HepG2 (cell line): ENCODE results near the gene TOP2A. TPM values are rescaled to one million over a fixed set of nuclear protein-coding genes. Genes with fewer than 3 reads are reported as not detected.

Source experiments
- AKAP8 ChIP-seq: sonication (generic); formaldehyde crosslinking; IDR thresholded peaks from 2 replicates; pipeline ENCODE4 v1.5.1; 2020; ENCODE audit warnings: mild to moderate bottlenecking, missing genetic modification reagents
- HDAC1 ChIP-seq: sonication (generic); formaldehyde crosslinking; IDR thresholded peaks from 2 replicates; pipeline ENCODE4 v1.5.1; 2020; ENCODE audit warnings: mild to moderate bottlenecking, missing genetic modification reagents
- HMGA1 ChIP-seq: sonication (generic); formaldehyde crosslinking; conservative IDR thresholded peaks from 2 replicates; pipeline ENCODE4 v1.4.0; 2020; ENCODE audit warnings: missing genetic modification reagents
- HNRNPK ChIP-seq: fragments of 200-400 bp; formaldehyde crosslinking; IDR thresholded peaks from 2 replicates; pipeline ENCODE4 v1.6.1; 2018; ENCODE audit warnings: low read length, low read depth, moderate library complexity, mild to moderate bottlenecking; ENCODE audit not compliant: poor library complexity, severe bottlenecking
- KAT8 ChIP-seq: IDR thresholded peaks from 2 replicates; pipeline ENCODE4 v1.6.1; 2016; ENCODE audit warnings: missing genetic modification reagents, missing compliant biosample characterization
- KDM1A ChIP-seq: IDR thresholded peaks from 2 replicates; pipeline ENCODE4 v1.6.1; 2016; ENCODE audit warnings: missing compliant biosample characterization
- MYC ChIP-seq: sonication (generic); formaldehyde crosslinking; IDR thresholded peaks from 2 replicates; pipeline ENCODE4 v1.9.0; 2021; ENCODE audit warnings: missing genetic modification reagents, borderline replicate concordance
- NFE2L1 ChIP-seq: sonication (generic); formaldehyde crosslinking; IDR thresholded peaks from 2 replicates; pipeline ENCODE4 v1.4.0; 2020; ENCODE audit warnings: missing genetic modification reagents, mild to moderate bottlenecking, borderline replicate concordance
- NFIB ChIP-seq: sonication (generic); formaldehyde crosslinking; IDR thresholded peaks from 2 replicates; pipeline ENCODE4 v1.9.0; 2021; ENCODE audit warnings: missing genetic modification reagents, mild to moderate bottlenecking, borderline replicate concordance
- TCF7 ChIP-seq: sonication (generic); IDR thresholded peaks from 2 replicates; pipeline ENCODE4 v1.6.1; 2016; ENCODE audit warnings: antibody characterized with exemption, low read depth
- TOE1 ChIP-seq: sonication (generic); formaldehyde crosslinking; IDR thresholded peaks from 2 replicates; pipeline ENCODE4 v1.4.0; 2020; ENCODE audit warnings: mild to moderate bottlenecking, missing genetic modification reagents
- ZNF12 ChIP-seq: sonication (generic); formaldehyde crosslinking; IDR thresholded peaks from 2 replicates; pipeline ENCODE4 v1.5.0; 2020; ENCODE audit warnings: missing genetic modification reagents
- ZNF431 ChIP-seq: sonication (generic); formaldehyde crosslinking; IDR thresholded peaks from 2 replicates; pipeline ENCODE4 v1.9.0; 2022; ENCODE audit warnings: missing genetic modification reagents, low read depth, mild to moderate bottlenecking, borderline replicate concordance
- ZNF552 ChIP-seq: sonication (generic); formaldehyde crosslinking; IDR thresholded peaks from 2 replicates; pipeline ENCODE4 v1.9.0; 2022; ENCODE audit warnings: missing genetic modification reagents, mild to moderate bottlenecking, borderline replicate concordance
- ZNF569 ChIP-seq: sonication (generic); formaldehyde crosslinking; IDR thresholded peaks from 2 replicates; pipeline ENCODE4 v1.5.0; 2020; ENCODE audit warnings: mild to moderate bottlenecking, missing genetic modification reagents, moderate library complexity, borderline replicate concordance
- ZSCAN20 ChIP-seq: sonication (generic); formaldehyde crosslinking; IDR thresholded peaks from 2 replicates; pipeline ENCODE4 v1.4.0; 2020; ENCODE audit warnings: missing genetic modification reagents, mild to moderate bottlenecking, borderline replicate concordance
- ZSCAN30 ChIP-seq: sonication (generic); formaldehyde crosslinking; IDR thresholded peaks from 2 replicates; pipeline ENCODE4 v1.5.0; 2020; ENCODE audit warnings: mild to moderate bottlenecking, missing genetic modification reagents
- polyA plus RNA-seq, 8 experiments: library from polyadenylated mRNA; depleted of rRNA in 3 of 8; stranded (reverse) in 7 of 8; unstranded in 1 of 8; fragments of >200 nt; fragmentation: Illumina TruSeq in 4 of 8; extraction: Trizol in 4 of 8; gene quantifications; 2 replicates each; pipeline versions ENCODE4 v1.2.1 to v1.2.3, GENCODE V29; 2011 to 2016; ENCODE audit warnings: low read depth in 4 of 8, missing spikeins in 1 of 8, mixed read lengths in 1 of 8; ENCODE audit not compliant: insufficient read depth in 1 of 8
- total RNA-seq, 5 experiments: library from RNA; depleted of rRNA; stranded (reverse); fragments of >200 nt; fragmentation: Illumina TruSeq; extraction: Trizol; gene quantifications; 2 replicates each; pipeline ENCODE4 v1.2.3, GENCODE V29; 2016; ENCODE audit warnings: low read depth in 1 of 5
- TF ChIP-seq, protein P1 (sequence below): sonication (generic); formaldehyde crosslinking; IDR thresholded peaks from 2 replicates; pipeline ENCODE4 v1.5.1; 2020; ENCODE audit warnings: mild to moderate bottlenecking, missing genetic modification reagents
- TF ChIP-seq, protein P2 (sequence below): sonication (generic); formaldehyde crosslinking; IDR thresholded peaks from 2 replicates; pipeline ENCODE4 v1.4.0; 2020; ENCODE audit warnings: mild to moderate bottlenecking, missing genetic modification reagents
- TF ChIP-seq, protein P3 (sequence below): sonication (generic); formaldehyde crosslinking; IDR thresholded peaks from 2 replicates; pipeline ENCODE4 v1.4.0; 2020; ENCODE audit warnings: missing genetic modification reagents
- TF ChIP-seq, protein P4 (sequence below): sonication (generic); formaldehyde crosslinking; IDR thresholded peaks from 2 replicates; pipeline ENCODE4 v1.8.0; 2022; ENCODE audit warnings: missing genetic modification reagents, mild to moderate bottlenecking, inconsistent platforms, borderline replicate concordance

The TOP2A gene
- total and polyA plus RNA-seq, 2 of the 13 experiments (the other 11 are each of a cell fraction or from before 2014, with no cell fraction given): 108 to 327 TPM

DNA sequence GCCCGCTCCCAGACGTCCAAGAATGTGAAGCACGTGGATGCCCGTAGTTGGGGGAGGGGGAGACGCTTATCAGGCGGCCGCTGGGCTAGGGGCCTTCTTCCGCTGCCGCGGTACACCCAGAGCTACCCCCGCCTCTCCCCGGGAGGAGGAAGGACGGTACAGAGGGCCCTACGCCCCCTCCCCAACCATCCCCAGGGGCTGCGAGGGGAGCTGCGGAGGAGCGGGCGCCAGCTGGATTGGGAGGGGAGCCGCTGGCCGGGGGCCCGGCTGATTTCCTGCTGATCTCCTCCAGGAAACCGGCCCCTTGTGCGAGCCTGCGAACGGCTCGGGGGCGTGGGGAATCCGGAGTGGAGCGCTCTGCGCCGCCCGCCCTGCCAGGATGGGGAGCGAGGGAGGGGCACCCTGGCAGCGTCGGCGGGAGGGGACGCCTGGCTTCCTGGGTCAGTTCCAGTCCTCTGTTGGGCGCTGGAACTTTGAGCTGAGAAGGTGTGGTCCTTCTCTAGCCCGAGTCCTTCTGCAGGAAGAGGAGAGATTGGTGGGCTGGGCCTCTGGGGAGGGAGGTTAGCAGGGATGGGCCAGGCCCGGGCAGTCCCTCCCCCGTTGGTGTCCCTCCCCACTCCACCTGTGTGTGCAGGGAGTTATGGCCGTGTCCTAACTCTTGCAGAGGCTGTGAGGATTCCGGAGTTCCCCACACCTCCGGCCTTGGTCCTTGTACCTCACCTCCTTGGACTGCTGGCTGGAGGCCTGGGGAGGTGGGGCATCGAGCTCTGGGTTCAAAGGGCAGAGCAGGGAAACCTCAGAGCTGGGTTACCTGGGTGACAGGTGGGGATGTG lies 72.3 kb downstream of the TOP2A start (continued):
- TF ChIP-seq NFIB (CRISPR knock-in tag): no peak
- no peak for TF ChIP-seq ZNF552
- TF ChIP-seq HDAC1 (CRISPR knock-in tag): peak; percentile 78
- peak; percentile 46; the same call in 1 of the 2 replicates for TF ChIP-seq NFE2L1
- TF ChIP-seq HMGA1 (CRISPR knock-in tag): no peak
- TF ChIP-seq ZSCAN30 (CRISPR knock-in tag): no peak
- TF ChIP-seq, protein P1, sequence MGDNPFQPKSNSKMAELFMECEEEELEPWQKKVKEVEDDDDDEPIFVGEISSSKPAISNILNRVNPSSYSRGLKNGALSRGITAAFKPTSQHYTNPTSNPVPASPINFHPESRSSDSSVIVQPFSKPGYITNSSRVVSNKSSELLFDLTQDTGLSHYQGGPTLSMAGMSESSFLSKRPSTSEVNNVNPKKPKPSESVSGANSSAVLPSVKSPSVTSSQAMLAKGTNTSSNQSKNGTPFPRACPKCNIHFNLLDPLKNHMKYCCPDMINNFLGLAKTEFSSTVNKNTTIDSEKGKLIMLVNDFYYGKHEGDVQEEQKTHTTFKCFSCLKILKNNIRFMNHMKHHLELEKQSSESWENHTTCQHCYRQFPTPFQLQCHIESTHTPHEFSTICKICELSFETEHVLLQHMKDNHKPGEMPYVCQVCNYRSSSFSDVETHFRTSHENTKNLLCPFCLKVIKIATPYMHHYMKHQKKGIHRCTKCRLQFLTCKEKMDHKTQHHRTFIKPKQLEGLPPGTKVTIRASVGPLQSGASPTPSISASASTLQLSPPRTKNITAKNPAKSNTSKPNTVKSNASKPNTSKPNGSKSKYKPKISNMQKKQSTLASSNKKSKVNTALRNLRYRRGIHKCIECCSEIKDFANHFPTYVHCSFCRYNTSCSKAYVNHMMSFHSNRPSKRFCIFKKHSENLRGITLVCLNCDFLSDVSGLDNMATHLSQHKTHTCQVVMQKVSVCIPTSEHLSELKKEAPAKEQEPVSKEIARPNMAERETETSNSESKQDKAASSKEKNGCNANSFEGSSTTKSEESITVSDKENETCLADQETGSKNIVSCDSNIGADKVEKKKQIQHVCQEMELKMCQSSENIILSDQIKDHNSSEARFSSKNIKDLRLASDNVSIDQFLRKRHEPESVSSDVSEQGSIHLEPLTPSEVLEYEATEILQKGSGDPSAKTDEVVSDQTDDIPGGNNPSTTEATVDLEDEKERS (CRISPR knock-in tag): no peak
- TF ChIP-seq ZSCAN20 (CRISPR knock-in tag): no peak; the same call in 1 of the 2 replicates
- peak; percentile 52; the same call in 1 of the 2 replicates for TF ChIP-seq ZNF431 (CRISPR knock-in tag)
- 0 out of 2 replicates have a peak, but pooled peaks have one; percentile 19 for TF ChIP-seq ZNF12 (CRISPR knock-in tag)
- no peak for TF ChIP-seq TCF7
- no peak for TF ChIP-seq KDM1A
- TF ChIP-seq AKAP8 (CRISPR knock-in tag): no peak; the same call in none of the 2 replicates
- TF ChIP-seq HNRNPK: peak; percentile 40
- TF ChIP-seq ZNF569 (CRISPR knock-in tag): no peak
- TF ChIP-seq KAT8 (CRISPR knock-in tag): peak; percentile 62; the same call in 1 of the 2 replicates
- TF ChIP-seq, protein P2, sequence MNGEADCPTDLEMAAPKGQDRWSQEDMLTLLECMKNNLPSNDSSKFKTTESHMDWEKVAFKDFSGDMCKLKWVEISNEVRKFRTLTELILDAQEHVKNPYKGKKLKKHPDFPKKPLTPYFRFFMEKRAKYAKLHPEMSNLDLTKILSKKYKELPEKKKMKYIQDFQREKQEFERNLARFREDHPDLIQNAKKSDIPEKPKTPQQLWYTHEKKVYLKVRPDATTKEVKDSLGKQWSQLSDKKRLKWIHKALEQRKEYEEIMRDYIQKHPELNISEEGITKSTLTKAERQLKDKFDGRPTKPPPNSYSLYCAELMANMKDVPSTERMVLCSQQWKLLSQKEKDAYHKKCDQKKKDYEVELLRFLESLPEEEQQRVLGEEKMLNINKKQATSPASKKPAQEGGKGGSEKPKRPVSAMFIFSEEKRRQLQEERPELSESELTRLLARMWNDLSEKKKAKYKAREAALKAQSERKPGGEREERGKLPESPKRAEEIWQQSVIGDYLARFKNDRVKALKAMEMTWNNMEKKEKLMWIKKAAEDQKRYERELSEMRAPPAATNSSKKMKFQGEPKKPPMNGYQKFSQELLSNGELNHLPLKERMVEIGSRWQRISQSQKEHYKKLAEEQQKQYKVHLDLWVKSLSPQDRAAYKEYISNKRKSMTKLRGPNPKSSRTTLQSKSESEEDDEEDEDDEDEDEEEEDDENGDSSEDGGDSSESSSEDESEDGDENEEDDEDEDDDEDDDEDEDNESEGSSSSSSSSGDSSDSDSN (CRISPR knock-in tag): peak; percentile 74
- TF ChIP-seq, protein P3, sequence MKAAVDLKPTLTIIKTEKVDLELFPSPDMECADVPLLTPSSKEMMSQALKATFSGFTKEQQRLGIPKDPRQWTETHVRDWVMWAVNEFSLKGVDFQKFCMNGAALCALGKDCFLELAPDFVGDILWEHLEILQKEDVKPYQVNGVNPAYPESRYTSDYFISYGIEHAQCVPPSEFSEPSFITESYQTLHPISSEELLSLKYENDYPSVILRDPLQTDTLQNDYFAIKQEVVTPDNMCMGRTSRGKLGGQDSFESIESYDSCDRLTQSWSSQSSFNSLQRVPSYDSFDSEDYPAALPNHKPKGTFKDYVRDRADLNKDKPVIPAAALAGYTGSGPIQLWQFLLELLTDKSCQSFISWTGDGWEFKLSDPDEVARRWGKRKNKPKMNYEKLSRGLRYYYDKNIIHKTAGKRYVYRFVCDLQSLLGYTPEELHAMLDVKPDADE (CRISPR knock-in tag): peak; percentile 46; the same call in 1 of the 2 replicates
- TF ChIP-seq, protein P4, sequence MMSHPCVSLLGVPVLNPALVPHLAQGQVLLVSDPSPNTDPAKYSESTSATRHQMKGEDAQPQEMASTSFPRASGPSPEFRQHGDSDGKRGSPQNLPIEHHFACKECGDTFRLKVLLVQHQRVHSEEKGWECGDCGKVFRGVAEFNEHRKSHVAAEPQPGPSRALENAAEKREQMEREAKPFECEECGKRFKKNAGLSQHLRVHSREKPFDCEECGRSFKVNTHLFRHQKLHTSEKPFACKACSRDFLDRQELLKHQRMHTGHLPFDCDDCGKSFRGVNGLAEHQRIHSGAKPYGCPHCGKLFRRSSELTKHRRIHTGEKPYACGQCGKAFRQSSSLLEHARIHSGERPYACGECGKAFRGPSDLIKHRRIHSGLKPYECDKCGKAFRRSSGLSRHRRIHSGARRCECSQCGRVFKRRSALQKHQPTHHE (CRISPR knock-in tag): 0 out of 2 replicates have a peak, but pooled peaks have one; percentile 79
- TF ChIP-seq TOE1 (CRISPR knock-in tag): 0 out of 2 replicates have a peak, but pooled peaks have one; percentile 19
- peak; percentile 92 for TF ChIP-seq MYC (CRISPR knock-in tag)
